ENCODE measurements around the gene GMDS. TPM values are rescaled to one million over a fixed set of nuclear protein-coding genes. Genes with fewer than 3 reads are reported as not detected.

Gene GMDS
- total RNA-seq, 1 experiment from 2014 or later = 27.6 TPM

- no peak overlapping the region for H3K14ac ChIP-seq (ENCODE audit: insufficient read depth, low read length)
- H4K20me1 ChIP-seq (ENCODE audit: control insufficient read depth, insufficient read depth, insufficient read length) = no peaks in the 10 kb centered on the region
- no peak overlapping the region for H2BK5ac ChIP-seq (ENCODE audit: insufficient read length, low read length)
- H3K79me2 ChIP-seq (ENCODE audit: insufficient read depth, low read length) = no peaks in the 10 kb centered on the region
- no peak overlapping the region for H3K27ac ChIP-seq (ENCODE audit: insufficient read length, low read depth, low read length)
- no CpG with 5 or more reads among the region's 3 CpGs for WGBS (ENCODE audit: extremely low coverage, insufficient read length, low lambda C conversion rate)
- H3K56ac ChIP-seq (ENCODE audit: insufficient read length, low read depth, low read length) = no peak overlapping the region
- no peak overlapping the region for H4K91ac ChIP-seq (ENCODE audit: insufficient read length, low read depth, low read length)
- H3K4me2 ChIP-seq (ENCODE audit: insufficient read depth, insufficient read length, low read length) = no peak overlapping the region
- no peak overlapping the region for H4K5ac ChIP-seq (ENCODE audit: insufficient read length, low read depth, low read length)
- H2BK120ac ChIP-seq (ENCODE audit: low read depth, low read length, poor library complexity, severe bottlenecking) = no peak overlapping the region
- no peak overlapping the region for H3K4ac ChIP-seq (ENCODE audit: low read depth, low read length)
- Mint-ChIP-seq H3K27me3 (ENCODE audit: low read depth) (peaks cover 66% of the 10 kb centered on the region), H3K4me3 (no peak overlapping the region), H3K27ac (no peak overlapping the region), H3K4me1 (peaks cover 13 to 19% of the 10 kb centered on the region in 2 experiments), H3K9me3 (no peaks in the 10 kb centered on the region), H3K36me3 (ENCODE audit: insufficient read depth in 1 of 3, low read depth in 3 of 3) (no peaks in the 10 kb centered on the region)
- no peak overlapping the region for H3T11ph ChIP-seq (ENCODE audit: low read length)
- H3K18ac ChIP-seq (ENCODE audit: insufficient read length, low read depth, low read length) = no peak overlapping the region
- no peak overlapping the region for H2BK15ac ChIP-seq (ENCODE audit: low read depth, low read length)
- no peak overlapping the region for H2BK12ac ChIP-seq (ENCODE audit: insufficient read length, low read depth, low read length)
- no peak overlapping the region for H2BK20ac ChIP-seq (ENCODE audit: low read depth, low read length, poor library complexity, severe bottlenecking)
- no peak overlapping the region for H2AK5ac ChIP-seq (ENCODE audit: insufficient read length, low read length)
- TF ChIP-seq CTCF (conservative IDR thresholded peaks at IDR 0.05) = no peak
- H4K8ac ChIP-seq (replicated peaks; ENCODE audit: insufficient read length, low read depth, low read length) = no peak overlapping the region
- no peaks in the 10 kb centered on the region for H3K4me1 ChIP-seq (ENCODE audit: insufficient read depth, low read length)
- no peak overlapping the region for H2AFZ ChIP-seq (ENCODE audit: low read length)
- no peak overlapping the region for H3K9ac ChIP-seq (ENCODE audit: extremely low read depth, insufficient read length, low read length)
- no peak overlapping the region for H3K23ac ChIP-seq (ENCODE audit: insufficient read length, low read depth, low read length)
- H3K9me3 ChIP-seq (ENCODE audit: control insufficient read depth, low read depth, low read length) = no peaks in the 10 kb centered on the region
- H3K79me1 ChIP-seq (ENCODE audit: insufficient read depth, low read depth, low read length, poor library complexity, severe bottlenecking) = no peaks in the 10 kb centered on the region
- peaks cover 6% of the 10 kb centered on the region for H3K23me2 ChIP-seq (ENCODE audit: insufficient read length, low read depth, low read length, poor library complexity, severe bottlenecking)
- H3K27me3 ChIP-seq (ENCODE audit: insufficient read depth, low read length) = peaks cover 18% of the 10 kb centered on the region
- DNase-seq = no peak
Observed at GRCh38 chr6:1600063-1600763, 645.2 kb downstream of the GMDS start.
